Endothelial cell of umbilical vein (primary cell): ENCODE data around the gene NPNT. TPM values are rescaled to one million over a fixed set of nuclear protein-coding genes. Genes with fewer than 3 reads are reported as not detected.

Experiments used
- BruUV-seq: library from RNA; stranded (reverse); fragments of 400-500 nt; replicated peaks from 2 replicates; lab custom pipeline; 2021; lab: Mats Ljungman, UMichigan
- CTCF ChIA-PET: fragments of 300-600, 350-600 bp; sonication (Branson Sonifier 250); formaldehyde crosslinking; loops from one replicate; lab custom pipeline; 2021; ENCODE audit warnings: antibody characterized with exemption, inconsistent platforms; lab: Charles Lee
- POLR2A ChIA-PET: fragments of 300-600, 350-600 bp; sonication (Branson Sonifier 250); formaldehyde crosslinking; loops from one replicate; lab custom pipeline; 2021; ENCODE audit warnings: antibody characterized with exemption, inconsistent platforms; lab: Charles Lee
- DNase-seq: peaks from one replicate; pipeline ENCODE4 v3.0.0-alpha.2; 2011; ENCODE audit warnings: low read depth, low spot score
- FAIRE-seq: peaks from 2 replicates; lab custom pipeline; 2011; peaks lifted over from hg19 to GRCh38; lab: Jason Lieb, UNC
- H2AFZ ChIP-seq: 2 replicates; pipeline ENCODE4 v1.6.0; 2012; ENCODE audit warnings: low read depth, low read length, control low read depth, inconsistent platforms
- H3K27ac ChIP-seq: 2 replicates; pipeline ENCODE4 v1.5.1; 2011; ENCODE audit warnings: low read depth, mild to moderate bottlenecking, control low read depth, low read length, moderate library complexity; ENCODE audit not compliant: insufficient read depth
- H3K27me3 ChIP-seq, 2 experiments: 2 replicates each; pipeline versions ENCODE4 v1.6.0 to v1.6.1; 2011; ENCODE audit warnings: low read length in 2 of 2, mixed read lengths in 1 of 2; ENCODE audit not compliant: control insufficient read depth in 2 of 2, insufficient read depth in 2 of 2
- H3K36me3 ChIP-seq, 2 experiments: 2 replicates in 1 of 2; 3 replicates in 1 of 2; pipeline ENCODE4 v1.5.1; 2011; ENCODE audit warnings: low read length in 2 of 2, mild to moderate bottlenecking in 1 of 2, moderate library complexity in 1 of 2; ENCODE audit not compliant: control insufficient read depth in 2 of 2, insufficient read depth in 2 of 2; ENCODE audit errors: extremely low read depth in 1 of 2
- H3K4me1 ChIP-seq: 3 replicates; pipeline ENCODE4 v1.5.1; 2011; ENCODE audit warnings: mild to moderate bottlenecking, low read length; ENCODE audit not compliant: control insufficient read depth, insufficient read depth; ENCODE audit errors: extremely low read depth
- H3K4me2 ChIP-seq: 2 replicates; pipeline ENCODE4 v1.6.1; 2011; ENCODE audit warnings: low read length, control low read depth, mixed read lengths; ENCODE audit not compliant: insufficient read depth
- H3K4me3 ChIP-seq, 3 experiments: fragments of 200-600 bp in 1 of 3; sonication (generic), shearing (Covaris generic) in 1 of 3; replicated peaks in 1 of 3; 2 replicates each; pipeline ENCODE4 v1.5.1; 2011 to 2016; ENCODE audit warnings: control low read depth in 3 of 3, low read length in 3 of 3, mild to moderate bottlenecking in 2 of 3, inconsistent platforms in 1 of 3, low read depth in 1 of 3, moderate library complexity in 1 of 3; ENCODE audit not compliant: insufficient read depth in 1 of 3
- H3K79me2 ChIP-seq: 2 replicates; pipeline ENCODE4 v1.6.0; 2012; ENCODE audit warnings: low read length, inconsistent platforms; ENCODE audit not compliant: control insufficient read depth, insufficient read depth
- H3K9ac ChIP-seq: replicated peaks from 2 replicates; pipeline ENCODE3; 2011; ENCODE audit warnings: low read length, control low read depth; ENCODE audit not compliant: insufficient read depth; ENCODE audit errors: extremely low read depth
- H3K9me1 ChIP-seq: replicated peaks from 3 replicates; pipeline ENCODE4 v1.6.0; 2011; ENCODE audit warnings: mild to moderate bottlenecking, low read length; ENCODE audit not compliant: control insufficient read depth, insufficient read depth; ENCODE audit errors: extremely low read depth
- H3K9me3 ChIP-seq: replicated peaks from 2 replicates; pipeline ENCODE4 v1.5.1; 2012; ENCODE audit warnings: low read length, inconsistent platforms; ENCODE audit not compliant: control insufficient read depth, insufficient read depth
- H4K20me1 ChIP-seq: replicated peaks from 2 replicates; pipeline ENCODE3; 2011; ENCODE audit warnings: mild to moderate bottlenecking, low read length; ENCODE audit not compliant: control insufficient read depth, insufficient read depth; ENCODE audit errors: extremely low read depth
- FOS ChIP-seq: IDR thresholded peaks from 2 replicates; pipeline ENCODE4 v1.6.1; 2011; ENCODE audit warnings: mild to moderate bottlenecking, low read length, moderate library complexity, borderline replicate concordance; ENCODE audit not compliant: insufficient read depth
- GATA2 ChIP-seq: IDR thresholded peaks from 2 replicates; pipeline ENCODE4 v1.7.0; 2011; ENCODE audit warnings: low read depth, mild to moderate bottlenecking, moderate library complexity, mixed read lengths, low read length; ENCODE audit not compliant: insufficient read length, insufficient read depth
- JUN ChIP-seq: IDR thresholded peaks from 2 replicates; pipeline ENCODE4 v1.6.1; 2011; ENCODE audit warnings: borderline replicate concordance, low read depth; ENCODE audit not compliant: insufficient read length, insufficient read depth
- dilution Hi-C: fragments of 300-500 bp; cut with MboI; formaldehyde crosslinking; loops from one replicate; pipeline ENCODE4 v1.15.0; 2019; ENCODE audit warnings: low sequenced_read_pairs; ENCODE audit not compliant: extremely low pct_ligation_motif_present
- intact Hi-C: fragments of 100-400 bp; cut with micrococcal nuclease; formaldehyde crosslinking; loops from one replicate; pipeline ENCODE4 v1.10.0; 2022
- polyA plus RNA-seq, 4 experiments: library from polyadenylated mRNA; depleted of rRNA in 3 of 4; stranded (reverse) in 3 of 4; unstranded in 1 of 4; fragments of >200 nt; gene quantifications; 2 replicates each; pipeline versions ENCODE4 v1.2.1 to v1.2.3, GENCODE V29; 2011 to 2012; ENCODE audit warnings: missing spikeins in 1 of 4
- total RNA-seq: library from RNA; stranded (reverse); gene quantifications from 2 replicates; pipeline ENCODE4 v1.2.3, GENCODE V29; 2021

Gene NPNT
- total and polyA plus RNA-seq, 2 donors (not counting 3 experiments of a cell fraction or from before 2014, with no cell fraction given) = not detected

- no peak for DNase-seq
- ChIA-PET CTCF (no interaction called here), POLR2A (no interaction called here)
- H3K4me2 ChIP-seq = no peak overlapping the region
- no peak overlapping the region for H3K27ac ChIP-seq
- H3K27me3 ChIP-seq = no peaks in the 10 kb centered on the region
- H4K20me1 ChIP-seq = no peaks in the 10 kb centered on the region
- no peaks in the 10 kb centered on the region for H3K79me2 ChIP-seq
- intact Hi-C loops (no loop called here), dilution Hi-C loops (no loop called here)
- FAIRE-seq = no peak
- no peak for TF ChIP-seq GATA2
- H3K9me3 ChIP-seq = no peaks in the 10 kb centered on the region
- no peaks in the 10 kb centered on the region for H3K9me1 ChIP-seq
- H3K36me3 ChIP-seq = no peaks in the 10 kb centered on the region
- no peak overlapping the region for H3K4me3 ChIP-seq
- H3K9ac ChIP-seq = no peak overlapping the region
- H2AFZ ChIP-seq = no peak overlapping the region
- H3K4me1 ChIP-seq = peaks cover 6% of the 10 kb centered on the region
- no TSS peak for BruUV-seq
Observed at GRCh38 chr4:105976915-105977314, 81.6 kb downstream of the NPNT start.

DNA sequence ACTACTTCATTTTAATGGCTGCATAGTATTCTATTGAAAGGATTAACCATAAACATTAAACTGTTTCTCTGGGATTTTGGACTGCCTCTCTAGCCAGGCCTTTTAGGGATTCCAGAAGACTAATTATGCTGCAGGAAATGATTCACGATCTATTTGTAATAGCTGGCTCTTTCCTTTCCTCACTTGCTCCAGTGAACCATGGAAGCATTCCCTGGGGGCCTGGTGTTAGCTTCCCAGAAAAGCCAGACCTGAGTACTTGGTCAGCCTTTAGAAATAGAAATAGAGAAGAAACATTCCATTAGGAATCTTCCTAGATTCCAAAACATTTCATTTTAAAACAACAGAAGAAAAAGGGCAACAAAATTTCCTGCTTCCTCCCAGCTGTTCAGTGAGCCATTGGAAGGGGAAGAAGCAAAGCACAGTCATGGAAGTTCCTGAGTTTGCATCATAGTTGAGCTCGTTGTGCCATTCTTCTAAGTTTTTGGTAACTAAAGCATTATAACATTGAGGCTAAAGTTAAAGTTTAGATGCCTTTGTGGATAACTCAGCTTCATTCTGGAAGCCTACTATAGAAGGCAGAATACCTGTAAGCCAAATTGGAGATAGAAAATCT lies 83.5 kb downstream of the NPNT start:
- Histone ChIP-seq H3K4me1 (peaks cover 6% of the 10 kb centered on the region), H3K4me3 (no peak overlapping the region), H3K4me2 (no peak overlapping the region), H3K79me2 (no peaks in the 10 kb centered on the region), H2AFZ (peak overlapping the region; percentile 3), H3K9me1 (no peaks in the 10 kb centered on the region), H3K36me3 (no peaks in the 10 kb centered on the region), H4K20me1 (no peaks in the 10 kb centered on the region), H3K9ac (no peak overlapping the region), H3K27ac (peak overlapping the region; percentile 67), H3K9me3 (no peaks in the 10 kb centered on the region), H3K27me3 (no peaks in the 10 kb centered on the region)
- dilution Hi-C loops (no loop called here), intact Hi-C loops (loop anchor here (1.0 kb wide), 1 partner anchor 12 kb away; no protein-coding TSS in a partner anchor)
- TSS peak; percentile 80 for BruUV-seq
- DNase-seq (peak; percentile 56), FAIRE-seq (peak; percentile 65)
- ChIA-PET CTCF (interaction anchor here (0.9 to 1.8 kb wide), 4 partner anchors 8 to 33 kb away, joined by 3 to 9 read pairs (median 4); no protein-coding TSS in a partner anchor), POLR2A (no interaction called here)
- TF ChIP-seq GATA2 (no peak), JUN (peak; percentile 54), FOS (peak; percentile 64)
